Sigmoid colon (tissue), 7 donors: ENCODE measurements around the gene FAM120B. TPM values are rescaled to one million over a fixed set of nuclear protein-coding genes. Genes with fewer than 3 reads are reported as not detected.

Experiments used
- DNase-seq: peaks from one replicate; pipeline ENCODE4 v3.0.0-alpha.2; 2019
- H3K27ac ChIP-seq, 4 donors: fragments of 200-600 bp; sonication (generic); one replicate each; pipeline ENCODE4 v1.5.1; 2016 to 2019; ENCODE audit warnings: mild to moderate bottlenecking in 1 of 4
- H3K27me3 ChIP-seq, 3 donors: fragments of 200-600 bp; sonication (generic); one replicate each; pipeline ENCODE4 v1.5.1; 2019; ENCODE audit warnings: mild to moderate bottlenecking in 1 of 3
- H3K36me3 ChIP-seq, 4 donors: fragments of 200-600 bp; sonication (generic); one replicate each; pipeline ENCODE4 v1.5.1; 2016 to 2019
- H3K4me1 ChIP-seq, 4 donors: fragments of 200-600 bp; sonication (generic); one replicate each; pipeline ENCODE4 v1.5.1; 2017 to 2019
- H3K4me3 ChIP-seq, 4 donors: fragments of 200-600 bp; sonication (generic); one replicate each; pipeline ENCODE4 v1.5.1; 2017 to 2019; ENCODE audit warnings: mild to moderate bottlenecking in 2 of 4, moderate library complexity in 1 of 4
- H3K9me3 ChIP-seq, 4 donors: fragments of 200-600 bp in 3 of 4; sonication (generic) in 3 of 4; one replicate each; pipeline versions ENCODE4 v1.5.1 to v1.6.1; 2013 to 2019
- EP300 ChIP-seq, 4 donors: sonication (generic); formaldehyde crosslinking; IDR thresholded peaks; one replicate each; pipeline ENCODE4 v1.6.1; 2017; ENCODE audit warnings: antibody characterized with exemption in 4 of 4
- POLR2A ChIP-seq, 2 donors: fragments of 450-650 bp; IDR thresholded peaks; one replicate each; pipeline ENCODE4 v1.6.1; 2016; ENCODE audit warnings: antibody characterized with exemption in 2 of 2, mild to moderate bottlenecking in 2 of 2, moderate library complexity in 2 of 2
- POLR2AphosphoS5 ChIP-seq, 4 donors: sonication (generic); formaldehyde crosslinking; IDR thresholded peaks; one replicate each; pipeline ENCODE4 v1.6.1; 2017; ENCODE audit warnings: antibody characterized with exemption in 4 of 4
- WGBS, 2 donors: extraction: QIAGEN DNeasy Blood & Tissue Kit; methylation state at CpG; one replicate each; pipeline ENCODE4 v1.1.7; 2013; 5-methylcytosine and 5-hydroxymethylcytosine counted together
- intact Hi-C: fragments of 100-400 bp; cut with DNase I; formaldehyde crosslinking; loops from one replicate; pipeline ENCODE4 v1.15.1; 2023
- polyA plus RNA-seq, 3 donors: library from polyadenylated mRNA; stranded (reverse); fragments of 200-250 nt; gene quantifications; one replicate each; pipeline ENCODE4 v1.2.3, GENCODE V29; 2013
- total RNA-seq, 4 donors: library from RNA; depleted of rRNA; stranded (reverse); fragments of >200 nt; gene quantifications; one replicate each; pipeline ENCODE4 v1.1.0, GENCODE V29; 2016
- TF ChIP-seq, protein P1 (sequence below), 4 experiments: fragments of 450-650 bp in 3 of 4; fragments of 200-600 bp in 1 of 4; IDR thresholded peaks; one replicate each; pipeline ENCODE4 v1.5.1; 2016 to 2019; ENCODE audit warnings: antibody characterized with exemption in 4 of 4, mild to moderate bottlenecking in 3 of 4, moderate library complexity in 2 of 4
- donor health status: healthy with polysubstance abuse.
- donor health status: Bipolar disorder and iron deficiency.
- donor health status: healthy.

Gene FAM120B
- total and polyA plus RNA-seq, 7 donors, result 5.5 to 55.0 (median 29.6) TPM

GRCh38 chr6:170429450-170429849 is 122.9 kb downstream of the FAM120B start:
- TF ChIP-seq, protein P1, sequence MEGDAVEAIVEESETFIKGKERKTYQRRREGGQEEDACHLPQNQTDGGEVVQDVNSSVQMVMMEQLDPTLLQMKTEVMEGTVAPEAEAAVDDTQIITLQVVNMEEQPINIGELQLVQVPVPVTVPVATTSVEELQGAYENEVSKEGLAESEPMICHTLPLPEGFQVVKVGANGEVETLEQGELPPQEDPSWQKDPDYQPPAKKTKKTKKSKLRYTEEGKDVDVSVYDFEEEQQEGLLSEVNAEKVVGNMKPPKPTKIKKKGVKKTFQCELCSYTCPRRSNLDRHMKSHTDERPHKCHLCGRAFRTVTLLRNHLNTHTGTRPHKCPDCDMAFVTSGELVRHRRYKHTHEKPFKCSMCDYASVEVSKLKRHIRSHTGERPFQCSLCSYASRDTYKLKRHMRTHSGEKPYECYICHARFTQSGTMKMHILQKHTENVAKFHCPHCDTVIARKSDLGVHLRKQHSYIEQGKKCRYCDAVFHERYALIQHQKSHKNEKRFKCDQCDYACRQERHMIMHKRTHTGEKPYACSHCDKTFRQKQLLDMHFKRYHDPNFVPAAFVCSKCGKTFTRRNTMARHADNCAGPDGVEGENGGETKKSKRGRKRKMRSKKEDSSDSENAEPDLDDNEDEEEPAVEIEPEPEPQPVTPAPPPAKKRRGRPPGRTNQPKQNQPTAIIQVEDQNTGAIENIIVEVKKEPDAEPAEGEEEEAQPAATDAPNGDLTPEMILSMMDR (IDR thresholded peaks at IDR 0.05), result no peak
- TF ChIP-seq POLR2A (IDR thresholded peaks at IDR 0.05), result no peak
- no peak for TF ChIP-seq EP300 (IDR thresholded peaks at IDR 0.05)
- no peak for TF ChIP-seq POLR2AphosphoS5 (IDR thresholded peaks at IDR 0.05)
- 54 to 61% methylated on average over 7 of the region's 7 CpGs for WGBS, 2 donors
- Histone ChIP-seq H3K9me3 (no peaks in the 10 kb centered on the region), H3K4me3 (no peak overlapping the region), H3K4me1 (no peaks in the 10 kb centered on the region), H3K27ac (no peak overlapping the region), H3K36me3 (no peaks in the 10 kb centered on the region), H3K27me3 (peaks cover 0 to 17% (median 0%) of the 10 kb centered on the region in 3 donors)
- intact Hi-C loops, result no loop called here
- DNase-seq, result no peak

GRCh38 chr6:170433163-170434116 is 126.9 kb downstream of the FAM120B start:
- 73 to 81% methylated on average over 17 of the region's 17 CpGs for WGBS, 2 donors
- Histone ChIP-seq H3K9me3 (no peaks in the 10 kb centered on the region), H3K4me3 (no peak overlapping the region), H3K4me1 (peaks cover 0 to 9% (median 6%) of the 10 kb centered on the region in 4 donors), H3K27me3 (peaks cover 0 to 13% (median 0%) of the 10 kb centered on the region in 3 donors), H3K27ac (no peak overlapping the region), H3K36me3 (no peaks in the 10 kb centered on the region)
- peak; percentile 15 for DNase-seq
- intact Hi-C loops, result no loop called here
- no peak for TF ChIP-seq POLR2A (IDR thresholded peaks at IDR 0.05)
- TF ChIP-seq, protein P1 (IDR thresholded peaks at IDR 0.05), result no peak
- no peak for TF ChIP-seq EP300 (IDR thresholded peaks at IDR 0.05)
- TF ChIP-seq POLR2AphosphoS5 (IDR thresholded peaks at IDR 0.05), result no peak

GRCh38 chr6:170434117-170434820 is 127.7 kb downstream of the FAM120B start:
- intact Hi-C loops, result no loop called here

DNA sequence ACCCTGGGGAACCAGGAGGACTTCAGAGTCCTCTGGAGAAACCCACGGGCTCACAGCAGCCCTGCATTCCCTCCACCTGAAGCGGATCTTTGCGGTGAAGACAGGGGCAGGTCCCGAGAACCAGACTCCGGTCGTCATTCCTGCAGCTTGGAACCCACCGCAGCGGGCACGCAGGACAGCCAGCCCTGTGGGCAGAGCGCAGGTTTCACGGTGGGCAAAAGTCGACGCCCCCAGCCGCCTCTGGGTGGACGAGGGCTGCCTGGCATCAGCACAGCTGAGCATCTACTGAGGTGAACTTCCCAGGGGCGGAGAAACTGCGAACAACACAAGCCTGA is 128.2 kb downstream of the FAM120B start:
- WGBS, 2 donors, result 87 to 89% methylated on average over 17 of the region's 17 CpGs
- no peak for TF ChIP-seq POLR2AphosphoS5 (IDR thresholded peaks at IDR 0.05)
- no peak for TF ChIP-seq POLR2A (IDR thresholded peaks at IDR 0.05)
- no peak for TF ChIP-seq EP300 (IDR thresholded peaks at IDR 0.05)
- TF ChIP-seq, protein P1 (IDR thresholded peaks at IDR 0.05), result no peak
- H3K4me3 ChIP-seq, result no peak overlapping the region
- no peaks in the 10 kb centered on the region for H3K36me3 ChIP-seq
- DNase-seq, result no peak
- no peaks in the 10 kb centered on the region for H3K9me3 ChIP-seq
- peaks cover 0 to 13% (median 0%) of the 10 kb centered on the region in 3 donors for H3K27me3 ChIP-seq
- peaks cover 0 to 12% (median 7%) of the 10 kb centered on the region in 4 donors for H3K4me1 ChIP-seq
- H3K27ac ChIP-seq, result no peak overlapping the region
- intact Hi-C loops, result no loop called here

More at GRCh38 chr6:170434117-170434820, 127.7 kb downstream of the FAM120B start:
- Histone ChIP-seq H3K4me1 (peaks cover 0 to 12% (median 7%) of the 10 kb centered on the region in 4 donors), H3K9me3 (no peaks in the 10 kb centered on the region), H3K27ac (no peak overlapping the region), H3K4me3 (no peak overlapping the region), H3K36me3 (no peaks in the 10 kb centered on the region), H3K27me3 (peaks cover 0 to 13% (median 0%) of the 10 kb centered on the region in 3 donors)
- no peak for DNase-seq
- TF ChIP-seq POLR2A (IDR thresholded peaks at IDR 0.05) (no peak), EP300 (IDR thresholded peaks at IDR 0.05) (no peak), POLR2AphosphoS5 (IDR thresholded peaks at IDR 0.05) (no peak)
- TF ChIP-seq, protein P1 (IDR thresholded peaks at IDR 0.05), result no peak
- WGBS, 2 donors, result 84 to 88% methylated on average over 20 of the region's 20 CpGs
